Neural cell (in vitro differentiated cells): ENCODE data around the gene FGGY. TPM values are rescaled to one million over a fixed set of nuclear protein-coding genes. Genes with fewer than 3 reads are reported as not detected.
A peak's percentile ranks its signal among the peaks of the same experiment; 100 is the strongest.

ENCODE experiments used
- H2AFZ ChIP-seq: fragments of 200-600, 300-800 bp; sonication (generic), shearing (Covaris generic); 2 replicates; pipeline ENCODE4 v1.6.0; 2014; ENCODE audit warnings: low read depth, mild to moderate bottlenecking, antibody characterized with exemption, low read length, moderate library complexity
- H3F3A ChIP-seq: fragments of 200-600 bp; shearing (Covaris generic); 2 replicates; pipeline ENCODE4 v1.6.1; 2016; ENCODE audit warnings: mild to moderate bottlenecking, moderate library complexity, mixed read lengths, antibody characterized with exemption, low read length; ENCODE audit not compliant: insufficient read depth, poor library complexity, severe bottlenecking
- H3K27ac ChIP-seq: fragments of 200-600, 300-800 bp; sonication (generic), shearing (Covaris generic); 2 replicates; pipeline ENCODE4 v1.5.1; 2014; ENCODE audit warnings: mild to moderate bottlenecking, low read length, moderate library complexity
- H3K27me3 ChIP-seq: fragments of 300-800, 200-600 bp; sonication (generic), shearing (Covaris generic); 2 replicates; pipeline ENCODE4 v1.6.0; 2014; ENCODE audit warnings: mild to moderate bottlenecking, low read depth, low read length, moderate library complexity; ENCODE audit not compliant: insufficient read depth
- H3K36me3 ChIP-seq: fragments of 300-800, 200-600 bp; sonication (generic), shearing (Covaris generic); 2 replicates; pipeline ENCODE4 v1.5.1; 2014; ENCODE audit warnings: mild to moderate bottlenecking, antibody characterized with exemption, low read length, moderate library complexity; ENCODE audit not compliant: insufficient read depth
- H3K4me2 ChIP-seq: fragments of 300-800, 200-600 bp; sonication (generic), shearing (Covaris generic); 2 replicates; pipeline ENCODE4 v1.6.0; 2014; ENCODE audit warnings: mild to moderate bottlenecking, low read length
- H3K4me3 ChIP-seq: fragments of 300-800, 200-600 bp; sonication (generic), shearing (Covaris generic); 2 replicates; pipeline ENCODE4 v1.5.1; 2014; ENCODE audit warnings: mild to moderate bottlenecking, low read length, moderate library complexity
- H3K79me2 ChIP-seq: fragments of 200-600 bp; shearing (Covaris generic); replicated peaks from 2 replicates; pipeline ENCODE4 v1.6.0; 2014; ENCODE audit warnings: mild to moderate bottlenecking, low read length, moderate library complexity; ENCODE audit not compliant: insufficient read depth
- H3K9ac ChIP-seq: fragments of 300-800, 200-600 bp; sonication (generic), shearing (Covaris generic); 2 replicates; pipeline ENCODE4 v1.6.1; 2016; ENCODE audit warnings: mild to moderate bottlenecking, low read length, mixed read lengths
- H3K9me2 ChIP-seq: fragments of 200-600 bp; shearing (Covaris generic); 2 replicates; pipeline ENCODE4 v1.6.1; 2016; ENCODE audit warnings: mild to moderate bottlenecking, low read length, mixed read lengths; ENCODE audit not compliant: insufficient read depth
- H3K9me3 ChIP-seq: fragments of 200-600, 300-800 bp; sonication (generic), shearing (Covaris generic); 2 replicates; pipeline ENCODE4 v1.6.1; 2016; ENCODE audit warnings: mild to moderate bottlenecking, mixed run types, low read length, moderate library complexity, mixed read lengths
- H4K20me1 ChIP-seq: fragments of 200-600 bp; shearing (Covaris generic); 2 replicates; pipeline ENCODE4 v1.6.1; 2016; ENCODE audit warnings: mild to moderate bottlenecking, mixed run types; ENCODE audit not compliant: insufficient read depth
- EP300 ChIP-seq: fragments of 450-650 bp; conservative IDR thresholded peaks from 2 replicates; pipeline ENCODE4 v1.6.1; 2014; ENCODE audit warnings: antibody characterized with exemption, mild to moderate bottlenecking, moderate library complexity; ENCODE audit not compliant: poor library complexity, severe bottlenecking
- EZH2 ChIP-seq: fragments of 200-600, 300-800 bp; shearing (Covaris generic), sonication (generic); IDR thresholded peaks from 2 replicates; pipeline ENCODE4 v1.6.1; 2014; ENCODE audit warnings: antibody characterized with exemption, low read length, borderline replicate concordance, mild to moderate bottlenecking; ENCODE audit not compliant: insufficient read depth, poor library complexity, severe bottlenecking
- MXI1 ChIP-seq: fragments of 450-650 bp; conservative IDR thresholded peaks from 2 replicates; pipeline ENCODE4 v1.6.1; 2014; ENCODE audit warnings: antibody characterized with exemption, mild to moderate bottlenecking; ENCODE audit not compliant: poor library complexity, severe bottlenecking
- POLR2AphosphoS5 ChIP-seq: IDR thresholded peaks from 2 replicates; pipeline ENCODE4 v1.6.1; 2012
- RAD21 ChIP-seq: fragments of 450-650 bp; conservative IDR thresholded peaks from 2 replicates; pipeline ENCODE4 v1.6.1; 2014; ENCODE audit warnings: antibody characterized with exemption, mild to moderate bottlenecking, moderate library complexity
- SMC3 ChIP-seq: fragments of 450-650 bp; conservative IDR thresholded peaks from 2 replicates; pipeline ENCODE4 v1.6.1; 2014; ENCODE audit warnings: antibody characterized with exemption, mild to moderate bottlenecking, moderate library complexity; ENCODE audit not compliant: poor library complexity
- TAF1 ChIP-seq: IDR thresholded peaks from 2 replicates; pipeline ENCODE4 v1.6.1; 2012; ENCODE audit warnings: low read depth
- polyA plus RNA-seq: library from polyadenylated mRNA; depleted of rRNA; stranded (reverse); fragments of >200 nt; gene quantifications from 2 replicates; pipeline ENCODE4 v1.2.3, GENCODE V29; 2014
- TF ChIP-seq, protein P1 (sequence below): fragments of 450-650 bp; IDR thresholded peaks from 2 replicates; pipeline ENCODE4 v1.5.1; 2014; ENCODE audit warnings: antibody characterized with exemption, mild to moderate bottlenecking, moderate library complexity; ENCODE audit not compliant: poor library complexity, severe bottlenecking
- TF ChIP-seq, protein P2 (sequence below): IDR thresholded peaks from 2 replicates; pipeline ENCODE4 v1.6.1; 2012; ENCODE audit warnings: borderline replicate concordance

FGGY gene
- polyA plus RNA-seq, 1 donor from 2014 or later: 7.4 TPM

GRCh38 chr1:59657873-59658465 is 361.1 kb downstream of the FGGY start:
- Histone ChIP-seq H3K4me2 (no peak overlapping the region), H3K9ac (no peak overlapping the region), H3K79me2 (no peaks in the 10 kb centered on the region), H2AFZ (no peak overlapping the region), H3K9me2 (no peaks in the 10 kb centered on the region), H3K9me3 (peaks cover under 1% of the 10 kb centered on the region), H4K20me1 (no peaks in the 10 kb centered on the region), H3K27ac (no peak overlapping the region), H3K27me3 (no peaks in the 10 kb centered on the region), H3K36me3 (no peaks in the 10 kb centered on the region), H3F3A (no peaks in the 10 kb centered on the region), H3K4me3 (no peak overlapping the region)
- TF ChIP-seq POLR2AphosphoS5 (no peak), EP300 (no peak), RAD21 (no peak)
- TF ChIP-seq, protein P1, sequence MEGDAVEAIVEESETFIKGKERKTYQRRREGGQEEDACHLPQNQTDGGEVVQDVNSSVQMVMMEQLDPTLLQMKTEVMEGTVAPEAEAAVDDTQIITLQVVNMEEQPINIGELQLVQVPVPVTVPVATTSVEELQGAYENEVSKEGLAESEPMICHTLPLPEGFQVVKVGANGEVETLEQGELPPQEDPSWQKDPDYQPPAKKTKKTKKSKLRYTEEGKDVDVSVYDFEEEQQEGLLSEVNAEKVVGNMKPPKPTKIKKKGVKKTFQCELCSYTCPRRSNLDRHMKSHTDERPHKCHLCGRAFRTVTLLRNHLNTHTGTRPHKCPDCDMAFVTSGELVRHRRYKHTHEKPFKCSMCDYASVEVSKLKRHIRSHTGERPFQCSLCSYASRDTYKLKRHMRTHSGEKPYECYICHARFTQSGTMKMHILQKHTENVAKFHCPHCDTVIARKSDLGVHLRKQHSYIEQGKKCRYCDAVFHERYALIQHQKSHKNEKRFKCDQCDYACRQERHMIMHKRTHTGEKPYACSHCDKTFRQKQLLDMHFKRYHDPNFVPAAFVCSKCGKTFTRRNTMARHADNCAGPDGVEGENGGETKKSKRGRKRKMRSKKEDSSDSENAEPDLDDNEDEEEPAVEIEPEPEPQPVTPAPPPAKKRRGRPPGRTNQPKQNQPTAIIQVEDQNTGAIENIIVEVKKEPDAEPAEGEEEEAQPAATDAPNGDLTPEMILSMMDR: no peak

GRCh38 chr1:59664166-59664565 is 367.3 kb downstream of the FGGY start:
- Histone ChIP-seq H3K9me2 (no peaks in the 10 kb centered on the region), H4K20me1 (no peaks in the 10 kb centered on the region), H3K36me3 (no peaks in the 10 kb centered on the region), H3K9ac (peak overlapping the region; percentile 36), H3K4me3 (peak overlapping the region; percentile 35), H3K4me2 (no peak overlapping the region), H3F3A (no peaks in the 10 kb centered on the region), H2AFZ (no peak overlapping the region), H3K27me3 (no peaks in the 10 kb centered on the region), H3K79me2 (no peaks in the 10 kb centered on the region), H3K9me3 (peaks cover 2% of the 10 kb centered on the region), H3K27ac (peak overlapping the region; percentile 79)
- TF ChIP-seq SMC3 (no peak), TAF1 (no peak), MXI1 (no peak), RAD21 (no peak), POLR2AphosphoS5 (peak; percentile 42), EZH2 (no peak), EP300 (peak; percentile 64)
- TF ChIP-seq, protein P2, sequence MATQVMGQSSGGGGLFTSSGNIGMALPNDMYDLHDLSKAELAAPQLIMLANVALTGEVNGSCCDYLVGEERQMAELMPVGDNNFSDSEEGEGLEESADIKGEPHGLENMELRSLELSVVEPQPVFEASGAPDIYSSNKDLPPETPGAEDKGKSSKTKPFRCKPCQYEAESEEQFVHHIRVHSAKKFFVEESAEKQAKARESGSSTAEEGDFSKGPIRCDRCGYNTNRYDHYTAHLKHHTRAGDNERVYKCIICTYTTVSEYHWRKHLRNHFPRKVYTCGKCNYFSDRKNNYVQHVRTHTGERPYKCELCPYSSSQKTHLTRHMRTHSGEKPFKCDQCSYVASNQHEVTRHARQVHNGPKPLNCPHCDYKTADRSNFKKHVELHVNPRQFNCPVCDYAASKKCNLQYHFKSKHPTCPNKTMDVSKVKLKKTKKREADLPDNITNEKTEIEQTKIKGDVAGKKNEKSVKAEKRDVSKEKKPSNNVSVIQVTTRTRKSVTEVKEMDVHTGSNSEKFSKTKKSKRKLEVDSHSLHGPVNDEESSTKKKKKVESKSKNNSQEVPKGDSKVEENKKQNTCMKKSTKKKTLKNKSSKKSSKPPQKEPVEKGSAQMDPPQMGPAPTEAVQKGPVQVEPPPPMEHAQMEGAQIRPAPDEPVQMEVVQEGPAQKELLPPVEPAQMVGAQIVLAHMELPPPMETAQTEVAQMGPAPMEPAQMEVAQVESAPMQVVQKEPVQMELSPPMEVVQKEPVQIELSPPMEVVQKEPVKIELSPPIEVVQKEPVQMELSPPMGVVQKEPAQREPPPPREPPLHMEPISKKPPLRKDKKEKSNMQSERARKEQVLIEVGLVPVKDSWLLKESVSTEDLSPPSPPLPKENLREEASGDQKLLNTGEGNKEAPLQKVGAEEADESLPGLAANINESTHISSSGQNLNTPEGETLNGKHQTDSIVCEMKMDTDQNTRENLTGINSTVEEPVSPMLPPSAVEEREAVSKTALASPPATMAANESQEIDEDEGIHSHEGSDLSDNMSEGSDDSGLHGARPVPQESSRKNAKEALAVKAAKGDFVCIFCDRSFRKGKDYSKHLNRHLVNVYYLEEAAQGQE: peak; percentile 55
- TF ChIP-seq, protein P1: no peak
